NCI-H446 treated with DMSO at 0.1 percent for 48 hours (cell line): ENCODE measurements around the gene CD72.
"Not testable (repeated sequence)": the region's sequence is repeated elsewhere in the genome, so short reads cannot be mapped to it uniquely, and the experiment has no call there.

Experiments used
- DNase-seq: peaks from one replicate; lab custom pipeline; 2025; lab: John Stamatoyannopoulos, UW

The CD72 gene

DNA sequence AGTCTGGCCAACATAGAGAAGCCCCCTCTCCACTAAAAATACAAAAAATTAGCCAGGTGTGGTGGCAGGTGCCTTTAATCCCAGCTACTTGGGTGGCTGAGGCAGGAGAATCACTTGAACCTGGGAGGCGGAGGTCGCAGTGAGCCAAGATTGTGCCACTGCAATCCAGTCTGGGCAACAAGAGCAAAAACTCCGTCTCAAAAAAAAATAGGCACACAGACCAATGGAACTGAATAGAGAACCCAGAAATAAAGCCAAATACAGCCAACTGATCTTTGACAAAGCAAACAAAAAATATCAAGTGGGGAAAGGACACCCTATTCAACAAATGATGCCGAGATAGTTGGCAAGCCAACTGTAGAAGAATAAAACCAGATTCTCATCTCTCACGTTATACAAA is 29.7 kb downstream of the CD72 start:
- DNase-seq: not testable (repeated sequence)

DNA sequence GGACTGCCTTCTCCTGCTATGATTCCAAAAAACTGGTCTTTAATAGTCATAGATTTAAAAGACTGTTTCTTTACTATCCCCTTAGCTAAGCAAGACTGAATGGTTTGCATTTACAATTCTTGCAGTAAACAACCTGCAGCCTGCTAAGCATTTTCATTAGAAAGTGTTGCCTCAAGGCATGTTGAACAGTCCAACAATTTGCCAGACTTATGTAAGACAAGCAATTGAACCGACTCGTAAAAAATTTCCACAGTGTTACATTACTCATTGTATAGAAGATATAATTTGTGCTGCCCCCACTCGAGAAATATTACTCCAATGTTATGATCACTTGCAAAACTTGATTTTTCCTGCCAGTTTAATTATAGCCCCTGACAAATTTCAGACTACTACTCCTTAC is 33.5 kb downstream of the CD72 start:
- not testable (repeated sequence) for DNase-seq

DNA sequence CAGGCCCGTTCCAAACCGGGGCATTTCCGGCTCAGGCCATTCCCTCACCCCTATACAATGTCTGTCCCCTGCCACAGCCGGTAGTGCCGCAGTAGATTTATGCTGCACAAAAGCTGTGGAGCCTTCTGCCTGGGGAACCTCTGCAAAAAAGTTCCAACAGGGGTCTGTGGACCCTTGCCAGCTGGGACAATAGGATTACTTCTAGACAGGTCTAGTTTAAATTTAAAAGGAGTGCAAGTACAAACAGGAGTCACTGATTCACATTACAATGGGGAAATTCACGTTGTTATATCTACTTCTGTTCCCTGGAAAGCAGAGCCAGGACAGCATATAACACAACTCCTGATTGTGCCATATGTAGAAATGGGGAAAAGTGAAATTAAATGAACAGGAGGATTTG is 34.7 kb downstream of the CD72 start:
- not testable (repeated sequence) for DNase-seq

DNA sequence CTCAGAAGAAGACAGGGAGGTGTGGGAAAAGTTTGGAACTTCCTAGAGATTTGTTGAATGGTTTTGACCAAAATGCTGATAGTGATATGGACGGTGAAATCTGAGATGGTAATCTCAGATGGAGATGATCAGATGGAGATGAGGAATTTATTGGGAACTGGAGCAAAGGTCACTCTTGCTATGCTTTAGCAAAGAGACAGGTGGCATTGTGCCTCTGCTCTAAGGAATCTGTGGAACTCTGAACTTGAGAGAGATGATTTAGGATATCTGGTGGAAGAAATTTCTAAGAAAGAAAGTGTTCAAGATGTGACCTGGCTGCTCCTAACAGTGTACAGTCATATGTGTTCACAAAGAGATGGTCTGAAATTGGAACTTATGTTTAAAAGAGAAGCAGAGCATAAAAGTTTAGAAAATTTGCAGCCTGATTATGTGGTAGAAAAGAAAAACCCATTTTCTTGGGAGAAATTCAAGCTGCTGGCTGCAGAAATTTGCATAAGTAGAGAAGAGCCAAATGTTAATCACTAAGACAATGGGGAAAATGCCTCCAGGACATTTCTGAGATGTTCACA is 38.5 kb downstream of the CD72 start:
- DNase-seq: not testable (repeated sequence)

DNA sequence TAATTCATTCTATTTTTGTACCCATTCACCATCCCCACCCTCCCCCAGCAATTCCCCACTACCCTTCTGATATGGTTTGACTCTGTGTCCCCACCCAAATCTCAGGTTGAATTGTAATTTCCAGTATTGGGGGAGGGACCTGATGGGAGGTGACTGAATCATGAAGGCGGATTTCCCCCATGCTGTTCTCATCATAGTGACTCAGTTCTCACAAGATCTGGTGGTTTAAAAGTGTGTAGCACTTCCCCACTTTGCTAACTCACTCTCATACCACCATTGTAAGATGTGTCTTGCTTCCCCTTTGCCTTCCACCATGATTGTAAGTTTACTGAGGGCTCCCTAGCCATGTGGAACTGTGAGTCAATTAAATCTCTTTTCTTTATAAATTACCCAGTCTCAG is 39.1 kb downstream of the CD72 start:
- DNase-seq: no peak

DNA sequence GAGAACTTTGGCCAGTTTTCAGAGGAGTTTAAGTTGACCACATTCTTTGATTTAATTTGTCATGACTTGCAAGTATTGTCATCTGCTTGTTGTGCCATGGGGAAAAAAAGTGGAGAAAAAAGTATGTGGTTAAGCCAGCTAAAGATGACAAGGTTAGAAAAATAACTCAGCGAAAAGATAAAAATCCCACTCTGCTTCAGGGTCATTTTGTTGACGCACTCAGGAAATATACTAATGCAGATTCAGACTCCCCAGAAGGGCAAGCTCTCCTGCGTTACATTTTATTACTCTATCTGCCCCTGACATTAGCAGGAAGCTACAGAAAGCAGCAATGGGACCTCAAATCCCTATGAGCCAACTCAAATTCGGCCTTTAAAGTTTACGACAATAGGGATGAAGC is 40.7 kb downstream of the CD72 start:
- DNase-seq: no peak

DNA sequence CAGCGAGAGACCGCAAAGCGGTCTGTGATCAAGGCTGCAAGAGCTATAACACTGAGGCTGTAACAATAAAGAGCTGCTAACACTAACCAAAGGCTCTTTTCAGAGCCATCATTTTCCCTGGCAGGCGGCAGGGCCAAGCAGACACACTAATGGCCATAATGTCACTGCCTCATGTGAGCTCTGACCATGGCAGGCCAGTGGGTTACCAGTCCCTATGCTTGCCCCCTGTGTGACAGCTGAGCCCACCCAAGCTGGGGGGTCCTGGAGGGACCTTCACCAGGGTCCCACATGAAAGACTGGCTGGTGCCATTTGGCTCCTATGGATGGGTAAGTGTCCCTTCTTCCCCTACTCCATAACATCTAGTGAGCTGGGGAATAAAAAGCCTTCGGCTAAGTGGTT is 42.7 kb downstream of the CD72 start:
- DNase-seq: no peak

DNA sequence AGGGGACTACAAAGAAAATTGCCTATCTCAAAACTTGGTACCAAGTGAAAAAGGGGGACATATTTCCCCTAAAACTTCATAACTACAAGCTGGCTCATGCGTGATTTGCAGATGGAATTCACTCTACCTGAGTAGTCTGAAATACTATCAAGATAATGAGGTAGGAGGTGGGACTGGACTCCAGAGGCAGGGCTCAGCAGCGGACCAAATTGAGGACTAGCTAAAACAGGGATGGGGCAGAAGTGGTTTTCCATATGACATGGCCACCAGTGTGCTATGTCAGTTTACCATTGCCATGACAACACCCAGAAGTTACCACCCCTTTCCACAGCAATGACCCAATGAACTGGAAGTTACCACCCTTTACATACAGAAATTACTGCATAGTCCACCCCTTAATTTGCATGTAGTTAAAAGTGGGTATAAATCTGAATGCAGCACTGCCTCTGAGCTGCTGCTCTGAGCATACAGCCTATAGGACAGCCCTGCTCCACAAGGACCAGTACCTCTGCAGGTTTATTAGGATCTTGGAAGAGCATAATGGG is 43.6 kb downstream of the CD72 start:
- no peak for DNase-seq

DNA sequence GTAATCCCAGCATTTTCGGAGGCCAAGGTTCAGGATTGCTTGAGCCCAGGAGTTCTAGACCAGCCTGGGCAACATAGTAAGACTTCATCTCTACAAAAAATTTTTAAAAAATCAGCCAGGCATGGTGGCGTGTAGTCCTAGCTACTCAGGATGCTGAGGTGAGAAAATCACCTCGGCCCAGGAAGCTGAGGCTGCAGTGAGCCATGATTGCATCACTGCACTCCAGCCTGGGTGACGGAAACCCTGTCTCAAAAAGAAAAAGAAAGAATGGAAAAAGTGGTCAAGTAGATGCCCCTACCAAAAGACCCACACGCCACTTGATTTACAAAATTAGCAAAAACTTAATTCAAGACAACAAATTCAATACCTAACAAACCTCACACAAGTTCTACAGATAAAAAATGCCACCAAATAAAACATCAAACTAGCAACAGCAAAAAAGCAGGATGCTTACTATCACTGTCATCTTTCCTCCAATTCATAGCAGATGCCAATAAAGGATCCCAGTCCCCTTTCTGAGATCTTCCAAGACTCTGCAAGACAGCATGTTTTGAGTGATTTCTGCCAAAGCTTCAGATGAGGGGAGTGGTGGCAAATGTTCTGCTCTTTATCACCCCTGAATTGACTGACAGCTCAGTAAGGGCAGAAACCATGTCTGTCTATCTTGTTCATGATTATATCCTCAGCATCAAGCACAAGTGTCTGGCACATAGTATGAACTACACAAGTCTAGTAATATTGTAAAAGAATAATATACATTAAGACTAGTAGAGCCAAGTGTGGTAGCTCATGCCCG is 47.3 kb downstream of the CD72 start:
- DNase-seq: no peak

DNA sequence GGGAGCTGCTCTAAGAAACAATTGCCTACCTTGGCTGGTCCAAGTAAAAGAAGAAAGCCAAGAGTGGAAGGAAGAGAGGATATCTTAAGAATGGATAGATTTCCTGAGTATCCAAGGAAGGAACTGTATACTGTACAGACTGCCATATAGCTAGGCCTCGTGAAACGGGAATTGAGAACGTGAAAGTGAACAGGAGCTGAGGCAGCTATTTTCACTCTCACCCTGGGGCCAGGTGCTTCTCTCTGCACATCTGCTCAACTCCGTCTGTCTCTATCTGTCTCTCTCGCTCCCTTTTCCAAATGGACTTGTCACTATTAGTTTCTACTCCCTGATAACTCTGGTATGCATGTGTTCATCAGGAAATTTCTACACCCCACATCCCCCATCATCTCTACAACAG is 49.0 kb downstream of the CD72 start:
- no peak for DNase-seq

DNA sequence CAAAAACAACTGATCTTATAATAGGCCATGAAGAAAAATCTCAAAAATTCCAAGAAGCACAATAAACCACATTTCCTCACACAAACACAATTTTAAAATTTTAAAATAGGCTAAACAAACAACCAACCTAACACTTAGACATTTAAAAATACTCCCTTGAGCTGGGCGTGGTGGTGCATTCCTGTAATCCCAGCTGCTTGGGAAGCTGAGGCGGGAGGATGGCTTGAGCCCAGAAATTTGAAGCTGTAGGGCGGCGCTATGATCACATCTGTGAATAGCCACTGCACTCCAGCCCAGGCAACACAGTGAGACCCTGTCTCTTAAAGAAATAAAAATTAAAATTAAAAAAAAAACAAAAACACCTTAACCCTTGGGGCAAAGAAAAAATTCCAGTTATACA is 50.0 kb downstream of the CD72 start:
- DNase-seq: no peak

DNA sequence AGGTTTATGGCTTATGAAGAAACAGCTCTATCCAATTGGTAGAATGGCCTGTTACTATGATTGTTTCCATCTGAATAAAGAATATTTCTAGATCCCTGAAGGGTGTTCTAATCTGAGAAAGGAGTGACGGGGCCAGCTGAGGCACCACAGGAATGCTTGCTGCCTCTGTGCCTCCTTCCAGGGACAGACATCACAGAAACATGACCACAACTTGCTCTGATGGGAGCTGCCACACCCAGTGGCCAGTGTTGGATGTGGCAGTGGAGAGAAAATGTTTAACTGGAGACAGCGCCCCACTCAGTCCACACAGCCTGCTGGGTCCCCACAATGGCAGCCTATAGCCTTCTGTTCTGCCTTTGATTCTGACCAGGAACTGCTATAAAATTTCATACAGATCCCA is 51.8 kb downstream of the CD72 start:
- no peak for DNase-seq

DNA sequence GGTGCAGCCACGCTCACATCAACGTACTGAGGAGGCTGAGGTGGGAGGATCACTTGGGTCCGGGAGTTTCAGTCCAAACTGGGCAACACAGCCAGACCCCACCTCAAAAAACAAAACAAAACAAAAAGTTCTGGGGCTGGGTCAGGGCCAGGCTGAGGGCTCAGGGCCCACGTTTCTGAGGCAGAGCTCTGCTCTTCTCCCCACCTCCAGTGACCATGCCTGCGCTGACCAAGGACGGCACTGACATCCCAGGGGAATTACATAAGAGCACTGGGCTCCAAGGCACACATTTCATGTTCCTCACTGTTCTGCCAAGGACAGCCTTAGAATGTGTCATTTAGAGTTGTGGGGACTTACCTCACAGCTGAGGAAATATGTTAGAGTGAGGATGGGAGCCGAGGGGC is 53.6 kb downstream of the CD72 start:
- DNase-seq: no peak

DNA sequence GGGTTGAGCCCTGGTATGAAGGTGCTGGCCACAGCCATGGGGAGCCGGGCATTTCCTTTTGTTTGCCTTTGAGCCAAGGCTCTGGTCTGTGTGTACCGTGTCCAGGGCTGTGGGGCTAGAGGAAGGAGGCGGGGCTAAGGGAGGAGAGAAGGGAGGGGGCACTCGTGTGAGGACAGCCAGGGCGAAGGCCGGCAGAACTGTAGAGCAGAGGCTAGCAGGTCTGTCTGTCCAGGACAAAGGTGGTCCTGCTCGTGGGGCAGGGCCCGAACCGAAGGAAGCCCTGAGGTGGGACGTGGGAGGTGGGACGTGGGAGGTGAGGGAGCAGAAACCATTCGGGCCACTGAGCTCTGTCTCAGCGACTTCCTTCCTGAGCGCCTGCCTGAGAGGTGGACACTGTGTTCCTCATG is 54.4 kb downstream of the CD72 start:
- no peak for DNase-seq

DNA sequence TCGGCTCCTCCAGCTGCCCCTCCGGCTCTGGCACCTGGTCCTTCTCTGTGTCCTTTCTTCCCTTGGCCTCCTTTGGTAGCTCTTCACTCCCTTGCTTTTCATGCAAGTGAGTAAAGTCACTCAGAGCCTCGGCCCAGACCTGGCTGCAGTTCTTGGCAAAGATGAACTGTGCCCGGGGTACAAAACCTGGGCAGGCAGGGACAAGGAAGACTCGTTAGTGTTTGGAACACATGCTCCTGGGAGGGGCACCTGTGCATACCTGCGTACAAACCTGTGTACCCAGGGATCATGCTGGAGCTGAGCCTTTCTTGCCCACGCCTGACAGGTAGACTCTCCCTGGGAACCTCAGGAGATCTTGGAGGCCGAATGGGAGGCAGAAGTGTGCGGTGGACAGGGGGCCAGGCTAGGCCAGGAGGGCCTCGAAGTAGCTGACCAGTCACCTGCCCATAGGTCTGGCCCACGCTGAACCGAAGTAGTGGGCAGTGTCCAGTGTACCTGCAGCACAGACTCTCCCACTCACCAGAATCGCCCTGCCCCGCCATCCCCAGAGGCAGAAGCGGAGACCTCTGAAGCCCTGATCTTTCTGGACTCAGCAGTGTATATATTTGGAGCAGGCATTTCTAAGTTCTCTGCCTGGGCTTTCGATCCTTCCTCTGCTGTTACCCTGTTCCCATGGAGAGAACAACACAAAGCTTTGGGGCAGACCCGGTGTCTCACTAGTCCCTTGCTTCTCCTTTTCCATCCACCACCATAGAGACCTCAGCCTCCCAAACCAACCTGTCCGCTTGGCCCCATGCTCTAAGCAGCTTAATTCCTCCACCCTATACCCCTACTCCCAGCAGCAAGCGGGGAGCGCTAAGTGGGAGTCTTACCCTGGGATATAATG is 55.1 kb downstream of the CD72 start:
- DNase-seq: no peak

DNA sequence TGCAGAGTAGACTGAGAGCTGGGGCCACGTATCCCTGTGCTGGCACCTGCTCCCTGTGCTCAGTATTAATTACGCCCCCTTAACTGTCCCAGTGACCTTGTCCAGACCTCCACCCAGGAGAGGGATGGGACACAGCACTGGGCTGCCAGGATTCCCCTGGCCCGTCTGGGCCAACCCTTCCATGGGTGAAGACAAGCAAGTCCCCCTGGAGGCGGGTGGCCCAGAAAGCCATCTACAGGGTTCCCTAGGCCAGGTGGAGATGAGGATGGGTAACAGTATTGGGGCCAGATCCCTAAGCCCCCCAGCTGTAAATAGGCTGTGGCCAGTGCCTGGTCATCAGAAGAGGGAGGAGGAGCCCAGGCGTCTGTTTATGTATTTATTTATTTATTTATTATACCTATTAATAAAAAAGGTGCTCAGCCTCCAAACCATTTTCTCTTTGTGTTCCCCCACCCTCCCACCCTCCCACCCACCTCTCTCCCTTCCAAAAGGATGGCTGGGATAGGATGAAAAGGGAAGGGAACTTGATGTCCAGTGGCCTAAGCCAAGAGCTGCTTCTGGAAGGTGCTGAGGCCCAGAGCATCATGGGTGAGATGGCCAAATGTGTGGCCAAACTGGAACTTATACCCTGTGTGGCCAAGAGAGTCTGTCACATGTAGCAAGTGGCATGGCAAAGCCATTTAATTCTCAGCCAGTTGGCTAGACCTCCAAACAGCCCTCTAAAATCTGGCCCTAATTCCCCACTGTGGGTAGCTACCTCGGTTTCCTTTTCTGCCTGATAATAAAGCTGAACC is 56.5 kb downstream of the CD72 start:
- no peak for DNase-seq

DNA sequence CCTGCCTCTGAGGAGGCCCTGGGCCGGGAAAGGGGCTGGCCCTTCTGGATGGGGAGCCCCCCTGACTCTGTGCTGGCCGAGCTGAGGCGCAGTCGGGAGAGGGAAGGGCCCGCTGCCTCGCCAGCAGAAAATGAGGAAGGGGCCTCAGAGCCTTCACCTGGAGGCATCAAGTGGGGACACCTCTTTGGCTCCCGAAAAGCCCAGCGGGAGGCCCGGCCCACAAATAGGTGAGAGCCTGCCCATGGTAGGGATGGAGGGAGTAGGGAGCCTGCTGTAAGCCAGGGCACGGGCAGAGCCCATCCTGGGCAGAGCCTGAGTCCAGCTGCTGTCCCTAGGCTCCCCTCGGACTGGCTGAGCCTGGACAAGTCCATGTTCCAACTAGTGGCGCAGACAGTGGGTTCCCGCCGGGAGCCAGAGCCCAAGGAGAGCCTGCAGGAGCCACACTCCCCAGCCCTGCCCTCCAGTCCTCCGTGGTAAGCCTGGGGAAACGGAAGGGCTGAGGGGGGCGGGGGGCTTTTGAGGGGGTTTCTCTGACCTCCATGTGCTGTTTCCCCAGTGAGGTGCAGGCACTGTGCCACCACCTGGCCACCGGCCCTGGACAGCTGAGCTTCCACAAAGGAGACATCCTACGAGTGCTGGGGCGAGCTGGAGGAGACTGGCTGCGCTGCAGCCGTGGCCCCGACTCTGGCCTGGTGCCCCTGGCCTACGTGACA is 57.4 kb downstream of the CD72 start:
- no peak for DNase-seq
